IPS-18c (cell line): ENCODE results near the gene ZIC2.

Experiments
- H3K4me3 ChIP-seq: 2 replicates; pipeline ENCODE4 v1.7.0; 2013; ENCODE audit warnings: low read depth, mild to moderate bottlenecking, low read length, moderate library complexity; ENCODE audit not compliant: insufficient read depth
- H3K9me3 ChIP-seq: one replicate; pipeline ENCODE4 v1.6.1; 2013; ENCODE audit warnings: mild to moderate bottlenecking, low read length, moderate library complexity; ENCODE audit not compliant: control insufficient read depth, insufficient read depth

Gene ZIC2

DNA sequence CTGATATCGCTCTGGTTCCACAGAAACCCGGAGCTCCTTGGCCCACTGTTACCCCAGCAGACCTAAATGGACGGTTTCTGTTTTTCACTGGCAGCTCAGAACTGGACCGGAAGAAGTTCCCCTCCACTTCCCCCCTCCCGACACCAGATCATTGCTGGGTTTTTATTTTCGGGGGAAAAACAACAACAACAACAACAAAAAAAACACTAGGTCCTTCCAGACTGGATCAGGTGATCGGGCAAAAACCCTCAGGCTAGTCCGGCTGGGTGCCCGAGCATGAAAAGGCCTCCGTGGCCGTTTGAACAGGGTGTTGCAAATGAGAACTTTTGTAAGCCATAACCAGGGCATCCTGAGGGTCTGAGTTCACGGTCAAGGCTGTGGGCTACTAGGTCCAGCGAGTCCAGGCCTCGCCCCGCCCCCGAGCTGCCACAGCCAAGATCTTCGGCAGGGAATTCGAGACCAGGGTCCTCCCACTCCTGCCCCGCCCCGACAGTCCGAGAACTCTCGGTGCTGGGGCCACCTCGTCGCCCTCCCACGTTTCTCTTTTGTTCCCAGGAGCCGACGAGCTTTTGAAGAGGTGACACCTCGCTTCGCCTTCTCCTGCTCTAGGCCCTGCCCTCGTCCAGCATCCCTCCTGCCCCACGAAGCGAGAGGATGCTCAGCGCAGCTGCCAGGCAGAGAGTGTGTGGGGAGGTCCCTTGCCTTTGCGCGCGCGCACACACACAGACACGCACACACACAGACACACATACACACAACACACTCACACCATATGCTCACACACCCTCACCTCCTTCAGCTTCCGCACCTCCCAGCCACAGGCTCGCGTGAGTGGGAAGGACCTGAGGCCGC, 8.8 kb downstream of the ZIC2 start:
- H3K4me3 ChIP-seq = peak overlapping the region; percentile 21
- H3K9me3 ChIP-seq = no peaks in the 10 kb centered on the region

DNA sequence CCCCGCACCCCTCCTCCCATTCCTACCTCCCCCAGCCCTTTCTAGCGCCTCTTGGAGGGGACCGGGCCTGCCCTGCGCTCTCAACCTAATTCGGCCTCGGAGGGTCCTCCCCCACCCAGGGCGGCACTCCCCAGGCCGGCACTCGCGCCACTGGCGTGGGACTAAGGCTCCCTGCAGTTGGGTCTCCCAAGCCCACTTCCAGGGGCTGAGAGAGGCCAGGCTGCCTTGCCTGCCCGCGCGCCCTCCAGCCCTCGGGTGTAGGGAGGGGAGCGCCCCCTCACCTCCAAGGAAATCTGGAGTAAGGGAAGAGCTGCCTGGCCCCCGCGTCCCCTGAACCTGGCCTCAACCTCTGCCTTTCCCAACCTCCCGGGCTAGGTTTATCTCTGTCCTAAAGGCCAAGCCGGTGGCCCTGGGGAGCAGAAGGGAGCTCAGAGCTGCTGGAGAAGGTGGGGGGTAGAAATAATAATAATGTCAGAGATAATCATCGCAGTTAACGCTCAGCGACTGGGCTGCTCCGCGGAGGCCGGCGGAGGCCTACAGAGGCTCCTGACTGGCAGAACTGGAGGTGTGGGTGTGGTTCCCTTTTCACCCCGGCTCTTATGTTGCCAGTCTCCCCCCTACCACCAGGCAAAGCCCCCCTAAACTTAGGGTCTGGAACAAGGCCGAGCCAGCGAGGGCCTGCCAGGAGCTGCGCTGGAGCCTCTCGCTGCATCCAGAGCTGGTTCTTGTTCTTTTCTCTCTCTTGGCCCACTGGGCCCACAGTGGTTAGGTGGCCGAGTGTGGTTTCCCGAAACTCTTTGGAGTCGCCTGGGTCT, 9.6 kb downstream of the ZIC2 start:
- Histone ChIP-seq H3K4me3 (peak overlapping the region; percentile 29; the same call in 1 of the 2 replicates), H3K9me3 (no peaks in the 10 kb centered on the region)

DNA sequence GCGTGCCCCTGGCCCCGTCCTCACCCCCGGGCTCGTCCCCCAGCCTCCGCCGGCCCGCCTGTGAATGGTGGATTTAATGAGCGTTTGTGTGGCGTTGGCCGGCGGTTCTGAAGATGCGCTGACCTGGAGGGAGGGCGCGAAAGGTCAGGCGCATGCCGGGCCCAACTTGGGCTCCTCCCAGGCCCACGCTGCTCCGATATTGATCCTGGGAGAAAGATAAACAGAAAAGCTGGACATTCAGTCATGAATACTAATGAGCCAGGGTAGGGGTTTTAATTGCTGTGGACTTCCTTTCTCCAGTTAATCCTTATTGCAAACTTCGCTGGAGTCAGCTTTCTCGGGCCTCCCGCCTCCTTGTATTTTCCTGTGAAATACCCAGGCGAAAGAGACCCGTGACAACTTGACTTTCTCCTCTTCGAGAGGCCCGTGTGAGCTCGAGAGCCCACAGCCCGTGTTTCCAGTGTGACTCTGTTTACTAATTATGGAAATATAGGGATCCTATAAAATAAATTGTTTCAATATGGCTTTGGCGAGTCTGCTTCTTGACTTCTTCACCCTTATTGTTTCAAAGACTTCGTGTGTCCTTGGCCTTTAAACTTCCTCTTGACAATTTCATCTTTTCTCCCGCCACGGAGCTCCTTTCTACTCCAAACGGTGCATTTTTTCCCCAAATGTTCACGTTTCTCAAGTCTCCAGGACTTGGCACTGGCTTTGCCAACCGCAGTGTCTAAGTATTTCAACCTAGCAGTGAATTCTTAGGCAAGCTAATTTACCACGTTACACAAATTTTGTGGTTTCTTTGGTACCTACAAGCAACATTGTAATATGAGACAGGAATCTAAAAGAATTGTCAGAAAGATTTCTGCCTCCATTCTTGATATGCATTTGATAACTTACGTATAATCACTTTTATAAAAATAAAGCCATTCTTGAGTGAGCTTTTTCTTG, 10.5 kb downstream of the ZIC2 start:
- Histone ChIP-seq H3K9me3 (no peaks in the 10 kb centered on the region), H3K4me3 (peak overlapping the region; percentile 29; the same call in 1 of the 2 replicates)

DNA sequence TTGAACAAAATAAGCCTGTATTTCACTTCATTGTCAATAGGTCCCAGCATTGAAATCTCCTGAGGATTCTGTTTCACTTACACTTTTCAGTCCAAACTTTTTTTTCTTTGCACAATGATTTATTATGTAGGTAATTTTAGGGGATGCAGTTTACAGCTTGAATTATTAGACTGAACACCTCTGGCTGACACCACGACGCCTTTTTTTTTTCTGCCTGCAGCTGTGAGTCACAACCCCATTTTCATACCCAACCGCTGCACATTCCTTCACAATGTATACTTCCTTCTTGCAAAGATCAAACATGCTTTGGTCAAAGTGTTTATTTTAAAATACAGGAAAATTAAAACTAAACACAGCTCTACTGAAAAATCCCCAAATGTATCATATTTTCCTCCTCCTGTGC, 11.4 kb downstream of the ZIC2 start:
- H3K9me3 ChIP-seq = no peaks in the 10 kb centered on the region
- H3K4me3 ChIP-seq = no peak overlapping the region

DNA sequence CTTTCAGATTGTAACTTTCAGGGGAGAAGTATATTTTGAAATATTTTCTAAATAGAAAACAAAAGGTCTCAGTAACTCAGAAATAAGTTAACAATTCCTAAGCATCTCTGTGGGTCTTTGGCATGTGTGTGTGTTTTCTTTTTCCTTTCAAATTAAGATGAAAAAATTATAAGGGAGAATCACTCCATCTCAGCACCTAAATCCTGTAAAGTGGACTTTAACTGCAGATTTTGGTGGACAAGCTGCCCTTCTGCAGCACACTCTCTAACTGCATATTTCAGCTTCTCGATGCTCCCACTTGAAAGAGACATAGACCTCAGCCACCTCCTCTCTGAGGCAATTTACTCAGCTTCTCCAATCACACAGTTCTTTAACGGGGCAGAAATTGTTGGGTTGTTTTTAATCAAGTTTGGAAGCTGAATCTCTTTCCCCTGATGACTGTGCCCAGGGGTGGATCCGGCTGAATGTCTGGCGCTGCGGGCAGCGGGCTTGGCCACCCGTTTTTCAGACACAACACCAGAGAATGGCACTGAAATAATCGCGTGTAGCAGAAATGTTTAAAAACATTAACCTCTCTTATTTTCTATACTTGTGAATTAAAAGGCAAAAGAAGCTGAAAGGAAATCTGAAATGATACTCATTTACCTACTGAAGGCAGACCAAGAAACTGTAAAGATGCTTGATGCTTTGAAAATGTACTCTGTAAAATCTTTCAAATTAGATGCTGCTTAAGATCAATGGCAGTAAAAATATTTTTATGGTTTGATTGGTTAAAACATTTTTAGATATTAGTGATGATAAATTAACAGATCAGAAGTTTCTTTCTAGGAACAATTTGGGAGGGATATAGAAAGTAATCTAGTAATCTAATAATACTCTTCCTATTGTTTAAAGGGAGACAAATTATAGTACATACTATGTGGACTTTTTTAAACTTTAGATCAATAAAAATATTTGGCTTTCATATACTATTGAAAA, 12.4 kb downstream of the ZIC2 start:
- H3K9me3 ChIP-seq = no peaks in the 10 kb centered on the region
- no peak overlapping the region for H3K4me3 ChIP-seq

DNA sequence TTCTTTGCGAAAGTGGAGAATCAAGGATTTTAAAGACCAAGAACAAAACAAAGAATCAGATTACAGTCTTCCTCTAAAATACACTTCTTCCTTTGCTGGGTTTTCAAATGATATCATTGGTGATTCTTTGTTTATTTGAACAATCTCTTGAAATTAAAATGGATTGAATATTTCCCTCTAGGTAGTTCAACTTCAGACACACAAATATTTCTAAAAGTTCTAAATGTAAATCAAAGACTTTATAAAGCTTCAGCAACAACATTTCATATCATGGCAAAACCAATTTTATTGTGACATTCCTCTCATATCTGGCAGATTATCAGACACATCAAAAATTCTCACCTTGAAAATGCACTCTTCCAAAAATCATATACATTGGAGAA, 13.0 kb downstream of the ZIC2 start:
- H3K4me3 ChIP-seq = no peak overlapping the region
- H3K9me3 ChIP-seq = no peaks in the 10 kb centered on the region

DNA sequence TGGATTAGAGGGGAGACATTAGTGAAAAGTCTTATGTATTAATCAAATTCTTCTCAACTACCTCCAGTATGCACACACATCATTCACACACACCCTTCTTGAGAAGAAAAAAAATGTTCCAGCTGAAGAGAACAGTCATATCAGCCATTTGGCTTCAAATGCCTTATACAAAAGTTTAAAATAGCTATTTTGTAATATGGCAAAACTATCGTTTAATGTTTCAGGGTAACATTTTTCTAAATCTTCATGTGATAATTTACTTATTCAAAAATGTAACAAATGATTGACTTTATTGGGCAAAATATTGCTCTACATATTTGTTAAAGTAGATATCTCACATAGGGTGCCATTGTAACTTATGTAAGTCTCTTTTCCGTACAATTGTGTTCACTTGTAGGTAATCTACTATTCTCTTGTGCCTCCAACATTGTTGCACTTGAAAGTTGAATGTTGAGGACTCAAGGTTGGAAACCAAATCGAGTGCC, 13.6 kb downstream of the ZIC2 start:
- peak overlapping the region; percentile 12 for H3K4me3 ChIP-seq
- H3K9me3 ChIP-seq = no peaks in the 10 kb centered on the region

GRCh38 chr13:99995589-99996380, 14.2 kb downstream of the ZIC2 start:
- H3K9me3 ChIP-seq = no peaks in the 10 kb centered on the region

GRCh38 chr13:99996381-99996973, 14.9 kb downstream of the ZIC2 start:
- Histone ChIP-seq H3K9me3 (no peaks in the 10 kb centered on the region), H3K4me3 (peak overlapping the region; percentile 44; the same call in 1 of the 2 replicates)

More at GRCh38 chr13:99995589-99996380, 14.2 kb downstream of the ZIC2 start:
- peak overlapping the region; percentile 12 for H3K4me3 ChIP-seq

DNA sequence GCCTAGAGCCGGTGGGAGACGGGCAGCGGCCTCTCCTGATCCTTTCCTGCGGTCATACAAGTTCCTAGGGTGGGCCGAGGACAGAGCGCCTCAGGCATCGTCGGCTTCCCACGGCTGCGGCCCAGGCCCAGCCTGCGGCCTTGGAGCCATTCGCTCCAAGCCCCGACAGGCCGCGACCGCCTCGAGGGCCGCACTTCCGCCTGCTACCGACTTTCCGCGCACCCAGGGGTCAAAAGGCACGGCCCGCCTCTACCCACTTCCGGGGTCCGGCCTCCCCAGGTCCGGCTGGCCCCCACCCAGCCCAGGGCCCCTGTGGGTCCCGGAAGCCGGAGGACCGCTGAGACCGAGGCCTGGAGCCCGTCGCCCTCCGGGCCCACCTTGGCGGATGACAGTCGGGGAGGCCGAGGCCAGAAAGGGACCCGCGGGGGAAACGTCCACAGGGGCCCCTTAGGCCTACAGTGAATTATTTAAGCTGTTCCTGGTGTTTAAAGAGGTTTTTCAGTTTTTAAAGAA, 16.2 kb downstream of the ZIC2 start:
- Histone ChIP-seq H3K9me3 (no peaks in the 10 kb centered on the region), H3K4me3 (peak overlapping the region; percentile 44; the same call in 1 of the 2 replicates)

GRCh38 chr13:99998261-99998660, 16.7 kb downstream of the ZIC2 start:
- Histone ChIP-seq H3K9me3 (no peaks in the 10 kb centered on the region), H3K4me3 (no peak overlapping the region)

DNA sequence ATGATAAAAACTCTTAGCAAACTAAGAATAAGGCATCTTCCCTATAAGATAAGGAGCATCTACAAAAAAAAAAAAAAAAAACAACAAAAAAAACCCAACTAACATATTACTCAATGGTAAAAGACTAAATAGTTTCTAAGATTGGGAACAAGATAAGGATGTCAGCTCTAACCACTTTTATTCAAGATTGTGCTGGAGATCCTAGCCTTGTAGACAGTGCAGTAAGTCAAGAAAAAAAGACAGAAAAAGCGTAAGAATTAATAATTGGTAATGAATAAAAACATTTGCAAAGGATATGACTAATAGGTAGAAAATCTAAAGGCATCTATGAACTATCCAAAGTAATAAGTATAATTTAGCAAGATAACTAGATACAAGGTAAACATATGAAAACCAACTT, 33.0 kb downstream of the ZIC2 start:
- Histone ChIP-seq H3K4me3 (no peak overlapping the region), H3K9me3 (no peaks in the 10 kb centered on the region)

DNA sequence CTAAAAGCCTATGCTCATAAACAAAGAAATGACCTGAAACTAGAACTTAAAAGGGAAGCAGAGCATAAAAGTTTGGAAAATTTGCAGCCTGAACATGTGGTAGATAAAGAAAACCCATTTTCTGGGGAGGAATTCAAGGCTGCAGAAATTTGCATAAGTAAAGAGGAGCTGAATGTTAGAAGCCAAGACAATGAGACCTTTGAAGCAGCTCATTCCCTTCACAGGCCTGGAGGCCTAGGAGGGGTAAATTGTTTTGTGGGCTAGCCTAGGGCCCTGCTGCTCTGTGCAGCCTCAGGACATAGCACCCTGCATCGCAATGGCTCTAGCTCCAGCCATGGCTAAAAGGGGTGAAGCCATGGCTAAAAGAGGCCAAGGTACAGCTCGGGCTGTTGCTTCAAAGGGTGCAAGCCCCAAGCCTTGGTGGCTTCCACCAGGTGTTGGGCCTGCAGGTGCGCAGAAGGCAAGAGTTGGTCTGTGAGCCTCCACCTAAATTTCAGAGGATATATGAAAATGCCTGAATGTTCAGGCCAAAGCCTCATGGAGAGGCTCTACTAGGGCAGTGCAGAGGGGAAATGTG, 38.3 kb downstream of the ZIC2 start:
- no peaks in the 10 kb centered on the region for H3K9me3 ChIP-seq
- no peak overlapping the region for H3K4me3 ChIP-seq

- H3K9me3 ChIP-seq = no peaks in the 10 kb centered on the region
- H3K4me3 ChIP-seq = no peak overlapping the region
Measured at GRCh38 chr13:100022798-100023197, 41.2 kb downstream of the ZIC2 start.
